NCI-H748 (cell line): ENCODE data around the gene ANKFY1.
"Not testable (repeated sequence)": the region's sequence is repeated elsewhere in the genome, so short reads cannot be mapped to it uniquely, and the experiment has no call there.

Experiments used
- DNase-seq: peaks from one replicate; lab custom pipeline; 2025; ENCODE audit not compliant: unreplicated experiment; lab: John Stamatoyannopoulos, UW

ANKFY1 gene

DNA sequence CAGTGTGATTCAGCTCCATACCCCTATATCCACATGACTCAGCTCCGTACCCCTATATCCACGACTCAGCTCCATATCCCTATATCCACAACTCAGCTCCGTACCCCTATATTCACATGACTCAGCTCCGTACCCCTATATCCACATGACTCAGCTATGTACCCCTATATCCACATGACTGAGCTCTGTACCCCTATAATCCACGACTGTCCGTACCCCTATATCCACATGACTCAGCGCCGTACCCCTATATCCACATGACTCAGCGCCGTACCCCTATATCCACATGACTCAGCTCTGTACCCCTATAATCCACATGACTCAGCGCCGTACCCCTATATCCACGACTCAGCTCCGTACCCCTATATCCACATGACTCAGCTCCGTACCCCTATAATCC is 104.0 kb downstream of the ANKFY1 start:
- no peak for DNase-seq

DNA sequence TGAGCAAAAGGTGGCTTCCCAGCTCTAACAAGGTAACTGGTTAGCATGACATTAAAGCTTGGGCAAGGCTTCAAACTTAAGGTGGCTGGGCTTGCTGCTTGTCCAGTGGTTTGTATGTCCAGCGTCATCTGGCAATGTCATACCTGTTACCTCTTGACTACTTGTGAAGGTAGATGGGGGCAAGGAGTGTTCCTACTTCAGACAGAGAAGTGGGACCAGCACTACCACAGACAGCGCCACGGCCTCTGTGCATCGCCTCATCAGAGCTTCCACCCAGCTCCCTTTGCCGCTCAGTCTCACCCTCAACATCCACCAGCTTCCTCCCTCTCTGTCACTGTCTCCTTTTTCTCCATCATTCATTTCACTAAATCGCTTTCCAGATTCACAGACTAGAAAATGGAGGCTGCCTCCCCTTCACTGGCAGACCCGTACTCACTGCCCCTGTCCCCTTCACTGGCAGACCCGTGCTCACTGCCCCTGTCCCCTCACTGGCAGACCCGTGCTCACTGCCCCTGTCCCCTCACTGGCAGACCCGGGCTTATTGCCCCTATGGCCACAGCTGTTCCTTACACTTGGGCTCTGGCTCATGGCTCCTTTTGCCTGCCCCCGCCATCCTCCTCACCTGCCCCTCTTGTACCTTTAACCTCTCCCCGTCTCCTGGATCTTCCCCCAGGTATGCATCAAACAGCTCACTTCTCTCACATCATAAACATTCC is 106.0 kb downstream of the ANKFY1 start:
- no peak for DNase-seq

GRCh38 chr17:4156750-4157381 is 106.9 kb downstream of the ANKFY1 start:
- DNase-seq: no peak

GRCh38 chr17:4155980-4156620 is 107.7 kb downstream of the ANKFY1 start:
- DNase-seq: no peak

DNA sequence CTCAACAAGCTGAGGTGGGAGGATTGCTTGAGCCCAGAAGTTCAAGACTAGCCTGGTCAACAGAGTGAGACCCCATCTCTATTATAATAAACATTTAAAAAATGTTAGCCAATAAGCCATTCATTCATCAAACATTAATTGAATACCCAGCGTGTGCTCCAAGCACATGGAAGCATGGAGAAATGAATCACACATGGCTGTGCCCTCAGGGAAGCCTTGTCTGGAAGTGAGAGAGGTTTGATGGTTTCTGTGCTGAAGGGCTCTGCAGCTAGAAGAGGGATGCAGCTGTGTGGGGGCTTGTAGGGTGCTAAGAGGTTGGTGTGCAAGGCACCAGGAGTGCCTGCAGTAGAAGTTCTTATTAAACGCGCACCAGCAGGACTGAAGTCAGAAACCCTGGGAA is 109.6 kb downstream of the ANKFY1 start:
- no peak for DNase-seq

DNA sequence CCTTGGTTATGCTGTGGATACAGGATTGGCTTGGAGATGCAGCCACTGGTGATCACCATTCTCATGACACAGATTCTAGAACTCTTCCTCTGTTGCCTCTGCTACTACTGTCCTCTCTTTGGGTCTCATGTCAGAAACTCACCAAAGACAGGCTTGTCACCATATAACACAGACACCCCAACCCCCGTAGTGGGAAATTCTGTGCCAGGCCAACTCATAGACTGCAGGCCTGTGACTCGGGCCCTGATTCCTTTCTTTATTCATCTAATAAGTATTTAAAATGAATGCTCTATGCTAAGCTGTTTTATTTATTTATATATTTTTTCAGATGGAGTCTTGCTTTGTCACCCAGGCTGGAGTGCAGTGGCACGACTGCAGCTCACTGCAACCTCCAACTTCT is 111.3 kb downstream of the ANKFY1 start:
- DNase-seq: no peak

DNA sequence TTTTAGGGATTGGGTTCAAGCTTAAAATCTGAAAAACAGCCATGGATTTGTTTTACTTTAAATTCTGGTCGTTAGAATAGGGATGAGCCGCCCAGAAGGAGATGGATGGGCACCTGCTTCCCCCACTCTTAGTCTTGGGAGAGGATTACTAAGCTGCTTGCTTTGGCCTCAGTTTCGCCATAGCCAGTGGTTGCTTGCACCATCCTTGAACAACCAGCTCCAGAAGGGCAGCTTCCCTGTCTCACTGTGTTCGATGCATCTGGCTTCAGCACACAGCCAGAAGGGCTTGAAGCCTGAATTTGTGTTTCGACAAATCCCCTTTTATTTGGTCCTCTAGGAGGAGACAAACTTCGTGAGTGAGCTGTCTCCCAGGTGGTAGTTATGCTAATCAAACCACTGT is 113.7 kb downstream of the ANKFY1 start:
- DNase-seq: no peak

DNA sequence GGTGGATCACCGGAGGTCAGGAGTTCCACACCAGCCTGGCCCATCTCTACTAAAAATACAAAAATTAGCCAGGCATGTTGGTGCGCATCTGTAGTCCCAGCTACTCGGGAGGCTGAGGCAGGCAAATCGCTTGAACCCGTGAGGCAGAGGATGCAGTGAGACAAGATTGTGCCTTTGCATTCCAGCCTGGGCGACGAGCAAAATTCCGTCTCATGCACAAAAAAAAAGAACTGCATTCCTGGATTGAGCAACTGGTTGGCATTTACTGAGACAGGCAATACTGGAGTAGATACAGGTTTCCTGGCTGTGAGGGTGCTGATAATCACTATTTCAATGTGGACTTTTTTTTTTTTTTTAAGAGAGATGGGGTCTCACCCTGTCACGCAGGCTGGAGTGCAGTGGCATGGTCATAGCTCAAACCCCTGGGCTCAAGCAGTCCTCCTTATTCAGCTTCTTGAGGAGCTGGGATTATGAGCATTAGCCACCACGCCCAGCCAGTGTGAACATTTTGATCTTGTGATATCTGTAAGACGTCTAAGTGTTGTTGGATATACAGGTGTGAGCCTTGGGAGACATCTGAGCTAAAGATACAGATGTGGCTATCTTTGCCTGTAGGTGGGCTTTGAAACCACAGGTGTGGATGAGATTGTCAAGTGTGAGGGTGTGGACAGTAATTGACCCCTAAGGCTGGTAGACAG is 115.0 kb downstream of the ANKFY1 start:
- DNase-seq: no peak

DNA sequence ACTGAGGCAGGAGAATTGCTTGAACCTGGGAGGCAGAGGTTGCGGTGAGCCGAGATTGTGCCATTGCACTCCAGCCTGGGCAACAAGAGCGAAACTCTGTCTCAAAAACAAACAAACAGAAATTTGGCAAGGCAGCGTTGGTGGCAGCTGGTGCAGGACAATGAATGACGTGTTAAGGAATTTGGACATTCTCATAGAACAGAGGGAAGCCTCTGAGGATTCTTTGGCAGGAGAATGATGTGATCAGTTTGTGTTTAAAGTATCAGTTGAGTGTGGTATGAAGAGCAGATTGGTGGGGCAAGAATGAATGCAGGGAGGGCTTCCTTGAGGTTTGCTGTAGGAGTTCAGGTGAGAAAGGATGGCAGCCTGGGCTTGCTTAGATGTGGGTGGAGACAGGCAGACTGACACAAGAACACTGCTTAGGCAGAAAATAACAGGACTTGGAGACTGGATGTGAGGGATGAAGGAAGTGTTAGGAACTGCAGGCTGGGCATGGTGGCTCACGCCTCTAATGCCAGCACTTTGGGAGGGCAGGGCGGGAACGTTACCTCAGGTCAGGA is 115.9 kb downstream of the ANKFY1 start:
- DNase-seq: no peak

DNA sequence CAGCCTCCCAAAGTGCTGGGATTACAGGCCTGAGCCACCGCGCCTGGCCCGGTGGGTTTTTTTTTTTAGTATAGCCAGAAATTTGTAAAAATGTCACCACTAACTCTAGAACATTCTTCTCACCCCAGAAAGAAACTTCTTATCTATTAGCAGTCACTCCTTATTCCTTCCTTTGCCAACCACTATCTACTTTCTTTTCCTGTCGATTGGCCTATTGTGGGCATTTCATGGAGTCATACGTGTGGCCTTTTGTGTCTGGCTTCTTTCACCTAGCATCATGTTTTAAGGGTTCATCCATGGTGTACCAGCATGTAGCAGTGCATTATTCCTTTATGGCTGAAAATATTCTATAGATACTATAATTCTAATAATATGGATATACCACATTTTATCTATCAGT is 117.1 kb downstream of the ANKFY1 start:
- DNase-seq: no peak

DNA sequence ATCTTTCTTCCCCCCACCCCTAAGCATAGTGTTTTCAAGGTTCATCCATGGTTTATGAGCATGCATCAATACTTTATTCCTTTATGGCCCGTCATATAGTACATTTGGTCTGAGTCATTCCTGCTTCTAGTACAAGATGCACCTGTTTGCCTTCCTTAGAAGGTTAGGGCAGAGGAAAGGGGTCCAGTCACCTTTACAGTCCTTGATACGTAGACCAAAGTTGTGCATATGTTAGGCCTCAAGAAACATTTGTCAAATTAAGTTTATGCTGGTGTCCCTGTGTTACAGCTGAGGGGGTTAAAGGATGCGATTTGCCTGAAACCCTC is 119.4 kb downstream of the ANKFY1 start:
- no peak for DNase-seq

GRCh38 chr17:4143563-4144421 is 120.0 kb downstream of the ANKFY1 start:
- peak; percentile 97 for DNase-seq

- peak; percentile 72 for DNase-seq
Observed at GRCh38 chr17:4142107-4142900, 121.5 kb downstream of the ANKFY1 start.

DNA sequence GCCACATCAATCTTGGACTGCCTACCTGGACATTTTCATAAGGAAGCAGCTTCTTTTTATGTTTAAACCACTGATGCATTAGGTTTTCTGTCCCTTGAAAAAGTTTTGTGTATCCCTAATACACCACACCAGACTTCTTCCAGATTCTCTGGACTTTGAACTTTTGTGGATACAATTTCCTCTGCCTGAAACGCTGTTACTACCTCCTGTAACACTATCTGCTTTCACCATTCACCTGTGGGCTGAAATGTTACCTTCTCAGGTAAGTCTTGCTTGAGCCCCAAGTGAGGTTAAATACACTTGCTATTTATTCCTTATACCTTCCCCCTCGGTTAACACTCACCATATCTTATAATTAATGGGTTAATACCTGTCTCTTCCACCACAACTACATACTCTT is 123.7 kb downstream of the ANKFY1 start:
- no peak for DNase-seq

- not testable (repeated sequence) for DNase-seq
Observed at GRCh38 chr17:4138906-4139526, 124.8 kb downstream of the ANKFY1 start.

- no peak for DNase-seq
Observed at GRCh38 chr17:4136373-4136772, 127.4 kb downstream of the ANKFY1 start.

DNA sequence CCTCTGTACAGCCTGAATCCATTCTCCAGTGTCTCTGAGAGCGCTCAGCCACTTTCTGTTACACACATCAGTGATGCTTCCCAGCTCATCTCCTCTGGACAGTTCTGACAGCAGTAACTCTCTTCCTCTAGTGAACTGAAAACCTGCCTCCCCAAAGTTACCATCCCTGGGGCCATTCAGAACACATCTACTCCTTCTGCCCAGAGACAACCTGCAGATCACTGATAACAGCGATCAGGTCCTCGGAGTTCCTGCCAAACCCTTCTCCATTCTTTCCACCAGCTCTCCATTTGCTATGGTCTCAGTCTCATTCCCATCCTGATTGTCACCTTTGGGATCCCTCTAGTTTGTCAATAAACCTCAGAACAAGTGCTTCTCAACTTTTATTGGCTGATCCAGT is 128.3 kb downstream of the ANKFY1 start:
- DNase-seq: no peak

GRCh38 chr17:4134721-4135120 is 129.1 kb downstream of the ANKFY1 start:
- no peak for DNase-seq

GRCh38 chr17:4130715-4131114 is 133.1 kb downstream of the ANKFY1 start:
- no peak for DNase-seq
